ENCODE results near the gene ELOVL2.

The ELOVL2 gene

GRCh38 chr6:11083491-11083890 lies 39.4 kb upstream of the ELOVL2 start:
- no peaks in the 10 kb centered on the region for H3K4me1 ChIP-seq (ENCODE audit: insufficient read depth, low read length)
- ATAC-seq (ENCODE audit: insufficient read depth, low read depth) (no peak), DNase-seq (no peak)
- no peak overlapping the region for H3K4me2 ChIP-seq (ENCODE audit: insufficient read depth, low read length)
- no peaks in the 10 kb centered on the region for H3K36me3 ChIP-seq (ENCODE audit: insufficient read depth, low read length)
- H3K79me2 ChIP-seq (ENCODE audit: insufficient read depth, low read length), result no peaks in the 10 kb centered on the region
- no peak overlapping the region for H3K9ac ChIP-seq (ENCODE audit: low read depth, low read length)
- H2AFZ ChIP-seq (ENCODE audit: low read depth, low read length), result no peak overlapping the region
- no peaks in the 10 kb centered on the region for H3K9me3 ChIP-seq (ENCODE audit: insufficient read depth, low read length, severe bottlenecking)
- no peaks in the 10 kb centered on the region for H3K27me3 ChIP-seq (ENCODE audit: insufficient read depth, low read length, poor library complexity)
- no peaks in the 10 kb centered on the region for H4K20me1 ChIP-seq (ENCODE audit: insufficient read depth, low read length)
- no peak overlapping the region for H3K27ac ChIP-seq (ENCODE audit: low read length)
- TF ChIP-seq CTCF (IDR thresholded peaks at IDR 0.05; ENCODE audit: borderline replicate concordance, extremely low read depth, low read length, poor library complexity, severe bottlenecking) (no peak), EZH2 (IDR thresholded peaks at IDR 0.05; ENCODE audit: borderline replicate concordance, low read depth, low read length, severe bottlenecking) (no peak)
- no peak overlapping the region for H3K4me3 ChIP-seq (ENCODE audit: low read depth in 1 of 2, low read length in 2 of 2)

GRCh38 chr6:11080296-11080695 lies 36.2 kb upstream of the ELOVL2 start:
- ATAC-seq (ENCODE audit: insufficient read depth, low read depth) (no peak), DNase-seq (no peak)
- Histone ChIP-seq H4K20me1 (ENCODE audit: insufficient read depth, low read length) (no peaks in the 10 kb centered on the region), H3K9me3 (ENCODE audit: insufficient read depth, low read length, severe bottlenecking) (no peaks in the 10 kb centered on the region), H3K79me2 (ENCODE audit: insufficient read depth, low read length) (no peaks in the 10 kb centered on the region), H3K36me3 (ENCODE audit: insufficient read depth, low read length) (no peaks in the 10 kb centered on the region), H3K27ac (ENCODE audit: low read length) (no peak overlapping the region), H3K27me3 (ENCODE audit: insufficient read depth, low read length, poor library complexity) (no peaks in the 10 kb centered on the region), H2AFZ (ENCODE audit: low read depth, low read length) (no peak overlapping the region), H3K4me2 (ENCODE audit: insufficient read depth, low read length) (no peak overlapping the region), H3K4me1 (ENCODE audit: insufficient read depth, low read length) (no peaks in the 10 kb centered on the region), H3K9ac (ENCODE audit: low read depth, low read length) (no peak overlapping the region), H3K4me3 (ENCODE audit: low read depth in 1 of 2, low read length in 2 of 2) (no peak overlapping the region)
- no peak for TF ChIP-seq CTCF (IDR thresholded peaks at IDR 0.05; ENCODE audit: borderline replicate concordance, extremely low read depth, low read length, poor library complexity, severe bottlenecking)
- TF ChIP-seq EZH2 (IDR thresholded peaks at IDR 0.05; ENCODE audit: borderline replicate concordance, low read depth, low read length, severe bottlenecking), result no peak

DNA sequence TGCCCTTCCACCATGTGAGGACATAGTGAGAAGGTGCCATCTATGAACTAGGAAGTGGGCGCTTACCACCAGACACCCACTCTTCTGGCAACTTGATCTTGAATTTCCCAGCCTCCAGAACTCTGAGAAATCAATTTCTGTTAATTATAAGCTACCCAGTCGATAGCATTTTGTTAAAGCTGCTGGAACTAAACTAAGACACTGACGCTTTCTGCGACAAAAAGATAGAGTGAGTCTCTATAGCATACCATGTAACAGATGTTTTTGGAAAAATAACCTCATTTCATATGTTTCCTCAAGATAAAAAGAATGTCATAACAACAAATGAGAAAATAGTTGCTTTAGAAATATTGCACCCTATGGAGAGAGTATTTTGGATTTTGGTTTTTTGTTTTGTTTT lies 34.2 kb upstream of the ELOVL2 start:
- no peaks in the 10 kb centered on the region for H3K79me2 ChIP-seq (ENCODE audit: insufficient read depth, low read length)

More for the DNA sequence above, 34.2 kb upstream of the ELOVL2 start:
- no peak for ATAC-seq (ENCODE audit: insufficient read depth, low read depth)
- Histone ChIP-seq H3K4me3 (ENCODE audit: low read depth in 1 of 2, low read length in 2 of 2) (no peak overlapping the region), H3K36me3 (ENCODE audit: insufficient read depth, low read length) (no peaks in the 10 kb centered on the region), H3K4me1 (ENCODE audit: insufficient read depth, low read length) (no peaks in the 10 kb centered on the region), H3K27me3 (ENCODE audit: insufficient read depth, low read length, poor library complexity) (no peaks in the 10 kb centered on the region), H2AFZ (ENCODE audit: low read depth, low read length) (no peak overlapping the region), H4K20me1 (ENCODE audit: insufficient read depth, low read length) (no peaks in the 10 kb centered on the region), H3K27ac (ENCODE audit: low read length) (no peak overlapping the region), H3K4me2 (ENCODE audit: insufficient read depth, low read length) (no peak overlapping the region), H3K9me3 (ENCODE audit: insufficient read depth, low read length, severe bottlenecking) (no peaks in the 10 kb centered on the region), H3K9ac (ENCODE audit: low read depth, low read length) (no peak overlapping the region)
- TF ChIP-seq CTCF (IDR thresholded peaks at IDR 0.05; ENCODE audit: borderline replicate concordance, extremely low read depth, low read length, poor library complexity, severe bottlenecking) (no peak), EZH2 (IDR thresholded peaks at IDR 0.05; ENCODE audit: borderline replicate concordance, low read depth, low read length, severe bottlenecking) (no peak)
- no peak for DNase-seq

Data from DND-41 (cell line).